HuH-7 (cell line): ENCODE data around the gene PSD4.

Experiments
- DNase-seq: peaks from one replicate; pipeline ENCODE4 v3.0.0; 2011; ENCODE audit warnings: low spot score

The PSD4 gene

GRCh38 chr2:113167962-113168340, 5.8 kb upstream of the PSD4 start:
- DNase-seq: no peak

- no peak for DNase-seq
These were observed 4.7 kb upstream of the PSD4 start for GRCh38 chr2:113169002-113169530.

- no peak for DNase-seq
These were observed 4.2 kb upstream of the PSD4 start for GRCh38 chr2:113169586-113169985.

GRCh38 chr2:113171334-113172075, 2.3 kb upstream of the PSD4 start:
- no peak for DNase-seq

- DNase-seq: no peak
These were observed 840 bp upstream of the PSD4 start for GRCh38 chr2:113172721-113173541.

GRCh38 chr2:113174376-113174750, 592 bp downstream of the PSD4 start:
- no peak for DNase-seq

GRCh38 chr2:113175042-113175628, 1.4 kb downstream of the PSD4 start:
- no peak for DNase-seq

- no peak for DNase-seq
These were observed 2.2 kb downstream of the PSD4 start for GRCh38 chr2:113175736-113176695.

- no peak for DNase-seq
These were observed 3.1 kb downstream of the PSD4 start for GRCh38 chr2:113176696-113177355.

- DNase-seq: no peak
These were observed 4.4 kb downstream of the PSD4 start for GRCh38 chr2:113178069-113178746.

- no peak for DNase-seq
These were observed 5.1 kb downstream of the PSD4 start for GRCh38 chr2:113178891-113179290.

GRCh38 chr2:113179446-113180045, 5.8 kb downstream of the PSD4 start:
- DNase-seq: no peak

- no peak for DNase-seq
These were observed 6.6 kb downstream of the PSD4 start for GRCh38 chr2:113180131-113180946.

GRCh38 chr2:113181258-113182051, 7.7 kb downstream of the PSD4 start:
- no peak for DNase-seq

GRCh38 chr2:113182471-113183260, 8.9 kb downstream of the PSD4 start:
- no peak for DNase-seq

- no peak for DNase-seq
These were observed 9.5 kb downstream of the PSD4 start for GRCh38 chr2:113183264-113183663.

- no peak for DNase-seq
These were observed 9.9 kb downstream of the PSD4 start for GRCh38 chr2:113183703-113184102.
